Measurements from ENCODE around the gene RBM42. TPM values are rescaled to one million over a fixed set of nuclear protein-coding genes. Genes with fewer than 3 reads are reported as not detected.

Gene RBM42
- total RNA-seq, 1 experiment from 2014 or later: 87.7 TPM

DNA sequence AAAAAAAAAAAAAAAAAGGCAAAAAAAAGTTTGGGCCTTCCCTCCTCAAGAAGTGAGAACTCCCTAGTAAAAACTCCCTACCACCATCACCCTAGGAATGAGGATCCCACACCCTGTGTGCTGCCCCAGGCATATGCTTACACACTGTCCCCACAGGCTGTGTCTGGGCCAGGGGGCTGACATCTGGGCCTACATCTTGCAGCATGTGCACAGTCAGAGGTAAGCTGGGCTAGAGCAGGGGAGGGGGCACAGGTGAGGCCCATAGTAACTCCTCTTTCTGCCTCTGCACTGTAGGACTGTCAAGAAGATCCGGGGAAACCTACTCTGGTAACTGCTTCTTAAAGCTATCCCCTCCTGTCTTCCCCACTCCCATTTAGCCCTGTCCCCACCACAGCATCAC is 15.3 kb upstream of the RBM42 start:
- no peaks in the 10 kb centered on the region for H3K27me3 Mint-ChIP-seq (ENCODE audit: insufficient read depth, unreplicated experiment)
- CTCF ChIA-PET: interaction anchor here (0.5 to 2.0 kb wide), 3 partner anchors 63 to 79 kb away, joined by 3 to 17 read pairs (median 4); no protein-coding TSS in a partner anchor

DNA sequence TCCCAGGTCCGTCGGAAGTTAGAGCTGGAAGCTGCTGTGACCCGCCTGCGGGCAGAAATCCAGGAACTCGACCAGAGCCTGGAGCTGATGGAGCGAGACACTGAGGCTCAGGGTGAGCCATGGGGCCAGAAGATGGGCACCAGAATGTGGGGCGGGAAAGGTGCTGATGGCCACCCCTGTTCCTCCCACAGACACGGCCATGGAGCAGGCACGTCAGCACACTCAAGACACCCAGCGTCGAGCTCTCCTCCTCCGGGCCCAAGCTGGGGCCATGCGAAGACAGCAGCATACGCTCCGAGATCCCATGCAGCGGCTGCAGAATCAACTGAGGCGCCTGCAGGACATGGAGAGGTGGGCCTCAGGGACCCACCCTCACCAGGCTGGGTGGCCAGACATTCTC is 13.8 kb upstream of the RBM42 start:
- no peaks in the 10 kb centered on the region for H3K9me3 Mint-ChIP-seq (ENCODE audit: unreplicated experiment)
- H3K4me1 Mint-ChIP-seq (ENCODE audit: insufficient read depth, unreplicated experiment): no peaks in the 10 kb centered on the region
- H3K4me3 Mint-ChIP-seq (ENCODE audit: unreplicated experiment): no peak overlapping the region
- ChIA-PET POLR2A (interaction anchor here (0.8 to 2.0 kb wide), 2 partner anchors 14 to 33 kb away, joined by 3 to 6 read pairs; partner anchors contain the start of genes COX6B1 and RBM42), CTCF (no interaction called here)
- BruUV-seq (replicated peaks): no TSS peak
- TF ChIP-seq, protein P1, sequence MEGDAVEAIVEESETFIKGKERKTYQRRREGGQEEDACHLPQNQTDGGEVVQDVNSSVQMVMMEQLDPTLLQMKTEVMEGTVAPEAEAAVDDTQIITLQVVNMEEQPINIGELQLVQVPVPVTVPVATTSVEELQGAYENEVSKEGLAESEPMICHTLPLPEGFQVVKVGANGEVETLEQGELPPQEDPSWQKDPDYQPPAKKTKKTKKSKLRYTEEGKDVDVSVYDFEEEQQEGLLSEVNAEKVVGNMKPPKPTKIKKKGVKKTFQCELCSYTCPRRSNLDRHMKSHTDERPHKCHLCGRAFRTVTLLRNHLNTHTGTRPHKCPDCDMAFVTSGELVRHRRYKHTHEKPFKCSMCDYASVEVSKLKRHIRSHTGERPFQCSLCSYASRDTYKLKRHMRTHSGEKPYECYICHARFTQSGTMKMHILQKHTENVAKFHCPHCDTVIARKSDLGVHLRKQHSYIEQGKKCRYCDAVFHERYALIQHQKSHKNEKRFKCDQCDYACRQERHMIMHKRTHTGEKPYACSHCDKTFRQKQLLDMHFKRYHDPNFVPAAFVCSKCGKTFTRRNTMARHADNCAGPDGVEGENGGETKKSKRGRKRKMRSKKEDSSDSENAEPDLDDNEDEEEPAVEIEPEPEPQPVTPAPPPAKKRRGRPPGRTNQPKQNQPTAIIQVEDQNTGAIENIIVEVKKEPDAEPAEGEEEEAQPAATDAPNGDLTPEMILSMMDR (IDR thresholded peaks at IDR 0.05; ENCODE audit: unreplicated experiment): no peak
- no peak for DNase-seq (ENCODE audit: unreplicated experiment)
- intact Hi-C loops (cut with micrococcal nuclease): no loop called here
- H3K27ac Mint-ChIP-seq (ENCODE audit: low read depth, unreplicated experiment): no peak overlapping the region
- H3K36me3 Mint-ChIP-seq (ENCODE audit: insufficient read depth, unreplicated experiment): peaks cover 18% of the 10 kb centered on the region
- no peaks in the 10 kb centered on the region for H3K27me3 Mint-ChIP-seq (ENCODE audit: insufficient read depth, unreplicated experiment)

More for the DNA sequence above, 15.3 kb upstream of the RBM42 start:
- TF ChIP-seq, protein P1 (IDR thresholded peaks at IDR 0.05; ENCODE audit: unreplicated experiment): no peak
- H3K36me3 Mint-ChIP-seq (ENCODE audit: insufficient read depth, unreplicated experiment): peaks cover 18% of the 10 kb centered on the region
- peaks cover 3% of the 10 kb centered on the region for H3K9me3 Mint-ChIP-seq (ENCODE audit: unreplicated experiment)
- TSS peak; percentile 42 for BruUV-seq (replicated peaks)
- peak overlapping the region; percentile 82 for H3K4me3 Mint-ChIP-seq (ENCODE audit: unreplicated experiment)
- H3K27ac Mint-ChIP-seq (ENCODE audit: low read depth, unreplicated experiment): no peak overlapping the region
- POLR2A ChIA-PET: interaction anchor here (0.6 to 3.1 kb wide), 5 partner anchors 14 to 366 kb away, joined by 3 to 12 read pairs (median 7); partner anchors contain the start of gene COX6B1
- DNase-seq (ENCODE audit: unreplicated experiment): no peak
- H3K4me1 Mint-ChIP-seq (ENCODE audit: insufficient read depth, unreplicated experiment): no peaks in the 10 kb centered on the region
- intact Hi-C loops (cut with micrococcal nuclease): no loop called here

DNA sequence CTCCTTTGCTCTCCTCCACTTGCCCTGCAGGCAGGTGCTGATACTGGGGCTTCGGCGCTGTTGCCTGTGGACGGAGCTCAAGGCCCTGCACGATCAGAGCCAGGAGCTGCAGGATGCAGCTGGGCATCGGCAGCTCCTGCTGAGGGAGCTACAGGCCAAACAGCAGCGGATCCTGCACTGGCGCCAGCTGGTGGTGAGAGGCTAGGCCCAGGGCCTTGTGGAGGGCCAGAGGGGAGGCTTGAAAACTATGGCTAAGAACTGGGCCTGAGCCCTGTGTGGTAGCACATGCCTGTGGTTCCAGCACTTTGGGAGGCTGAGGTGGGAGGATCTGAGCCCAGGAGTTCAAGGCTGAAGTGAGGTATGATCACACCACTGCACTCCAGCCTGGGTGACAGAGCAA is 10.0 kb upstream of the RBM42 start:
- intact Hi-C loops (cut with micrococcal nuclease): no loop called here
- Mint-ChIP-seq H3K27me3 (ENCODE audit: insufficient read depth, unreplicated experiment) (no peaks in the 10 kb centered on the region), H3K4me1 (ENCODE audit: insufficient read depth, unreplicated experiment) (no peaks in the 10 kb centered on the region), H3K27ac (ENCODE audit: low read depth, unreplicated experiment) (no peak overlapping the region), H3K36me3 (ENCODE audit: insufficient read depth, unreplicated experiment) (peaks cover 14% of the 10 kb centered on the region), H3K9me3 (ENCODE audit: unreplicated experiment) (no peaks in the 10 kb centered on the region), H3K4me3 (ENCODE audit: unreplicated experiment) (no peak overlapping the region)
- BruUV-seq (replicated peaks): no TSS peak
- DNase-seq (ENCODE audit: unreplicated experiment): no peak
- ChIA-PET POLR2A (no interaction called here), CTCF (interaction anchor here (0.7 kb wide), 1 partner anchor 72 kb away, joined by 4 read pairs; no protein-coding TSS in a partner anchor)
- TF ChIP-seq, protein P1 (IDR thresholded peaks at IDR 0.05; ENCODE audit: unreplicated experiment): no peak

DNA sequence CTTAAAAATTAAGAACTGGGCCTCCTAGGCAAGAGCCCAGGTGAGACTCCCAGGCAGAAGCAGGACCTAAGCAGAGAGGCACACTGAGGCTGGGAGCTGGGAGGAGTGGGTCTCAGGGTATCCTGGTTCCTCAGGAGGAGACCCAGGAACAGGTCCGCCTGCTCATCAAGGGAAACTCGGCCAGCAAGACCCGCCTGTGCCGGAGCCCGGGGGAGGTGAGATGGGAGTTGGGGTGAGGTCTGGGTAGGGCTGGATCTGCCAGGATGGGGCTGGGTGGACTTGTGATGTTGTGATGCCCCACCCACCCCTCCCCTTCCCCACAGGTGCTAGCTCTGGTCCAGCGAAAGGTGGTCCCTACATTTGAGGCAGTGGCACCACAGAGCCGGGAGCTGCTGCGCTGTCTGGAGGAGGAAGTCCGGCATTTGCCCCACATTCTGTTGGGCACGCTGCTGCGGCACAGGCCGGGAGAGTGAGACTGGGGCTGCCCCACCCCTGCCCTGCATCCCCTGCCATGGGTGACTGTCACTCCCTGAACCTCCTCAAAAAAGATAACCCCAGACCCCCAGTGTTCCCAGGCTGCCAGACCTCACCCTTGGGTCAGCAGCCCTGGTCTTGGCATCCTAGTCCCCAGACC is 9.4 kb upstream of the RBM42 start:
- Mint-ChIP-seq H3K4me3 (ENCODE audit: unreplicated experiment) (no peak overlapping the region), H3K4me1 (ENCODE audit: insufficient read depth, unreplicated experiment) (no peaks in the 10 kb centered on the region), H3K27ac (ENCODE audit: low read depth, unreplicated experiment) (no peak overlapping the region), H3K36me3 (ENCODE audit: insufficient read depth, unreplicated experiment) (peaks cover 14% of the 10 kb centered on the region), H3K9me3 (ENCODE audit: unreplicated experiment) (no peaks in the 10 kb centered on the region), H3K27me3 (ENCODE audit: insufficient read depth, unreplicated experiment) (no peaks in the 10 kb centered on the region)
- POLR2A ChIA-PET: no interaction called here
- intact Hi-C loops (cut with micrococcal nuclease): no loop called here
- DNase-seq (ENCODE audit: unreplicated experiment): no peak
- CTCF ChIA-PET: interaction anchor here (0.7 kb wide), 1 partner anchor 73 kb away, joined by 4 read pairs; no protein-coding TSS in a partner anchor
- TF ChIP-seq, protein P1 (IDR thresholded peaks at IDR 0.05; ENCODE audit: unreplicated experiment): no peak
- BruUV-seq (replicated peaks): no TSS peak

Measured in MCF 10A (cell line).